ENCODE data around the gene TRIM27.

- TF ChIP-seq USF2 (CRISPR knock-in tag; IDR thresholded peaks at IDR 0.05) = no peak
- no peak for TF ChIP-seq CTCF (IDR thresholded peaks at IDR 0.05)
- no peak for TF ChIP-seq MAX (CRISPR knock-in tag; IDR thresholded peaks at IDR 0.05)
- TF ChIP-seq TEAD4 (CRISPR knock-in tag; IDR thresholded peaks at IDR 0.05) = no peak
- TF ChIP-seq IRF2 (CRISPR knock-in tag; IDR thresholded peaks at IDR 0.05; ENCODE audit: borderline replicate concordance, low read depth) = no peak
- TF ChIP-seq ZNF416 (CRISPR knock-in tag; IDR thresholded peaks at IDR 0.05) = no peak
These were observed 24.1 kb upstream of the TRIM27 start for GRCh38 chr6:28947831-28948270.
